ENCODE measurements around the gene AFF2.
A peak's percentile ranks its signal among the peaks of the same experiment; 100 is the strongest.

AFF2 gene

GRCh38 chrX:148588649-148589310 is 88.4 kb downstream of the AFF2 start:
- DNase-seq, result peak in 1 of 4 experiments; percentile 10

- no peak for DNase-seq
These were observed 92.2 kb downstream of the AFF2 start for GRCh38 chrX:148592595-148592994.

- DNase-seq, result no peak
These were observed 92.7 kb downstream of the AFF2 start for GRCh38 chrX:148593146-148593545.

GRCh38 chrX:148593987-148594386 is 93.6 kb downstream of the AFF2 start:
- no peak for DNase-seq

GRCh38 chrX:148599404-148599803 is 99.0 kb downstream of the AFF2 start:
- DNase-seq, result no peak

GRCh38 chrX:148600131-148600530 is 99.7 kb downstream of the AFF2 start:
- no peak for DNase-seq

GRCh38 chrX:148600581-148600980 is 100.2 kb downstream of the AFF2 start:
- no peak for DNase-seq

- peak in 1 of 4 experiments; percentile 6 for DNase-seq
These were observed 100.6 kb downstream of the AFF2 start for GRCh38 chrX:148601034-148601433.

GRCh38 chrX:148609515-148610327 is 109.3 kb downstream of the AFF2 start:
- DNase-seq, result peak; percentile 1 to 39 (median 14)

- DNase-seq, result peak in 2 of 4 experiments; percentile 7 to 14
These were observed 109.9 kb downstream of the AFF2 start for GRCh38 chrX:148610328-148610698.

- no peak for DNase-seq
These were observed 111.6 kb downstream of the AFF2 start for GRCh38 chrX:148611993-148612392.

- DNase-seq, result no peak
These were observed 112.0 kb downstream of the AFF2 start for GRCh38 chrX:148612431-148612830.

- no peak for DNase-seq
These were observed 113.2 kb downstream of the AFF2 start for GRCh38 chrX:148613636-148614035.

GRCh38 chrX:148615491-148615890 is 115.1 kb downstream of the AFF2 start:
- DNase-seq, result no peak

- DNase-seq, result no peak
These were observed 118.3 kb downstream of the AFF2 start for GRCh38 chrX:148618470-148619445.

- DNase-seq, result no peak
These were observed 119.6 kb downstream of the AFF2 start for GRCh38 chrX:148620023-148620422.

- no peak for DNase-seq
These were observed 124.6 kb downstream of the AFF2 start for GRCh38 chrX:148624951-148625474.

- DNase-seq, result no peak
These were observed 128.2 kb downstream of the AFF2 start for GRCh38 chrX:148628621-148629020.

GRCh38 chrX:148629434-148629833 is 129.0 kb downstream of the AFF2 start:
- no peak for DNase-seq

- no peak for DNase-seq
These were observed 132.0 kb downstream of the AFF2 start for GRCh38 chrX:148632444-148632843.

- no peak for DNase-seq
These were observed 132.9 kb downstream of the AFF2 start for GRCh38 chrX:148633218-148633908.

- DNase-seq, result no peak
These were observed 134.2 kb downstream of the AFF2 start for GRCh38 chrX:148634591-148634990.

Data from suppressor macrophage (primary cell).